HEK293T (cell line): ENCODE data around the gene TBX18.

Source experiments
- ARNT ChIP-seq: fragments of 450-650 bp; IDR thresholded peaks from 2 replicates; pipeline ENCODE4 v1.6.1; 2017; ENCODE audit warnings: mild to moderate bottlenecking
- FOXA1 ChIP-seq: fragments of 450-650 bp; IDR thresholded peaks from 2 replicates; pipeline ENCODE4 v1.6.1; 2016; ENCODE audit warnings: mild to moderate bottlenecking
- FOXK2 ChIP-seq: fragments of 450-650 bp; IDR thresholded peaks from 2 replicates; pipeline ENCODE4 v1.6.1; 2016; ENCODE audit warnings: mild to moderate bottlenecking
- FOXM1 ChIP-seq: fragments of 450-650 bp; IDR thresholded peaks from 2 replicates; pipeline ENCODE4 v1.6.1; 2017; ENCODE audit warnings: mild to moderate bottlenecking, borderline replicate concordance
- LEF1 ChIP-seq: fragments of 450-650 bp; IDR thresholded peaks from 2 replicates; pipeline ENCODE4 v1.6.1; 2017; ENCODE audit warnings: mild to moderate bottlenecking, borderline replicate concordance
- NFRKB ChIP-seq: fragments of 450-650 bp; IDR thresholded peaks from 2 replicates; pipeline ENCODE4 v1.6.1; 2016; ENCODE audit warnings: mild to moderate bottlenecking, moderate library complexity
- SP1 ChIP-seq: fragments of 450-650 bp; IDR thresholded peaks from 2 replicates; pipeline ENCODE4 v1.6.1; 2017
- SUZ12 ChIP-seq: fragments of 450-650 bp; IDR thresholded peaks from 2 replicates; pipeline ENCODE4 v1.6.1; 2016; ENCODE audit warnings: mild to moderate bottlenecking

- TF ChIP-seq FOXK2 (no peak), FOXA1 (no peak), SUZ12 (no peak), ARNT (no peak), NFRKB (no peak), SP1 (no peak), LEF1 (no peak), FOXM1 (no peak)
Observed at GRCh38 chr6:84651583-84651982, 112.8 kb downstream of the TBX18 start.
